ENCODE results near the gene SKOR2. TPM values are rescaled to one million over a fixed set of nuclear protein-coding genes. Genes with fewer than 3 reads are reported as not detected.

SKOR2 gene
- total RNA-seq, 1 donor from 2014 or later, result not detected

- H3K27me3 ChIP-seq (ENCODE audit: insufficient read depth, low read length), result peaks cover 54% of the 10 kb centered on the region
Observed at GRCh38 chr18:47261902-47262300, 10.4 kb upstream of the SKOR2 start.

GRCh38 chr18:47260924-47261701 lies 9.7 kb upstream of the SKOR2 start:
- no peak for FAIRE-seq
- no peaks in the 10 kb centered on the region for H3K9me3 ChIP-seq (ENCODE audit: insufficient read depth, low read depth, low read length)
- TF ChIP-seq CTCF (IDR thresholded peaks at IDR 0.05; ENCODE audit: insufficient read depth, low read depth, low read length) (no peak), EZH2 (IDR thresholded peaks at IDR 0.05; ENCODE audit: insufficient read depth, low read length) (no peak)

More at GRCh38 chr18:47261902-47262300, 10.4 kb upstream of the SKOR2 start:
- no peak for DNase-seq (ENCODE audit: low read depth)
- Mint-ChIP-seq H3K27me3 (ENCODE audit: low read depth, unreplicated experiment) (peaks cover 76% of the 10 kb centered on the region), H3K9me3 (ENCODE audit: unreplicated experiment) (peaks cover 27% of the 10 kb centered on the region), H3K36me3 (ENCODE audit: low read depth, unreplicated experiment) (peaks cover 2% of the 10 kb centered on the region), H3K4me1 (ENCODE audit: low read depth, unreplicated experiment) (no peaks in the 10 kb centered on the region), H3K27ac (ENCODE audit: unreplicated experiment) (no peak overlapping the region), H3K4me3 (ENCODE audit: unreplicated experiment) (no peak overlapping the region)
- H3K36me3 ChIP-seq (ENCODE audit: insufficient read depth, low read length), result no peaks in the 10 kb centered on the region
- no peak overlapping the region for H3K9ac ChIP-seq (ENCODE audit: low read length)
- peaks cover 4% of the 10 kb centered on the region for H3K4me1 ChIP-seq (ENCODE audit: insufficient read depth, low read length)
- no peak for FAIRE-seq
- no peak overlapping the region for H3K4me3 ChIP-seq (ENCODE audit: insufficient read depth, low read depth, low read length)
- H3K27ac ChIP-seq (ENCODE audit: low read depth, low read length), result no peak overlapping the region
- H3K4me2 ChIP-seq (ENCODE audit: low read length), result no peak overlapping the region
- no peak for TF ChIP-seq EZH2 (IDR thresholded peaks at IDR 0.05; ENCODE audit: insufficient read depth, low read length)
- no peak for TF ChIP-seq CTCF (IDR thresholded peaks at IDR 0.05; ENCODE audit: insufficient read depth, low read depth, low read length)
- no peaks in the 10 kb centered on the region for H4K20me1 ChIP-seq (ENCODE audit: insufficient read depth, low read length)
- no peak overlapping the region for H2AFZ ChIP-seq (ENCODE audit: low read depth, low read length)
- H3K79me2 ChIP-seq (ENCODE audit: insufficient read depth, low read length), result no peaks in the 10 kb centered on the region
- no peaks in the 10 kb centered on the region for H3K9me3 ChIP-seq (ENCODE audit: insufficient read depth, low read depth, low read length)

More at GRCh38 chr18:47260924-47261701, 9.7 kb upstream of the SKOR2 start:
- Mint-ChIP-seq H3K9me3 (ENCODE audit: unreplicated experiment) (peaks cover 31% of the 10 kb centered on the region), H3K4me1 (ENCODE audit: low read depth, unreplicated experiment) (no peaks in the 10 kb centered on the region), H3K36me3 (ENCODE audit: low read depth, unreplicated experiment) (peaks cover 2% of the 10 kb centered on the region), H3K27me3 (ENCODE audit: low read depth, unreplicated experiment) (peaks cover 81% of the 10 kb centered on the region), H3K4me3 (ENCODE audit: unreplicated experiment) (no peak overlapping the region), H3K27ac (ENCODE audit: unreplicated experiment) (no peak overlapping the region)
- DNase-seq (ENCODE audit: low read depth), result no peak
- Histone ChIP-seq H3K27me3 (ENCODE audit: insufficient read depth, low read length) (peaks cover 61% of the 10 kb centered on the region), H3K36me3 (ENCODE audit: insufficient read depth, low read length) (no peaks in the 10 kb centered on the region), H3K27ac (ENCODE audit: low read depth, low read length) (no peak overlapping the region), H3K4me3 (ENCODE audit: insufficient read depth, low read depth, low read length) (no peak overlapping the region), H3K79me2 (ENCODE audit: insufficient read depth, low read length) (no peaks in the 10 kb centered on the region), H3K4me1 (ENCODE audit: insufficient read depth, low read length) (peaks cover 4% of the 10 kb centered on the region), H3K4me2 (ENCODE audit: low read length) (no peak overlapping the region), H4K20me1 (ENCODE audit: insufficient read depth, low read length) (no peaks in the 10 kb centered on the region), H2AFZ (ENCODE audit: low read depth, low read length) (no peak overlapping the region), H3K9ac (ENCODE audit: low read length) (no peak overlapping the region)

All from astrocyte (in vitro differentiated cells and primary cell).